Measurements from ENCODE around the gene ARHGAP42. TPM values are rescaled to one million over a fixed set of nuclear protein-coding genes. Genes with fewer than 3 reads are reported as not detected.
A peak's percentile ranks its signal among the peaks of the same experiment; 100 is the strongest.

ARHGAP42 gene
- polyA plus RNA-seq, 3 donors: 0.13 TPM; not detected in 2

- H3K36me3 Mint-ChIP-seq: no peaks in the 10 kb centered on the region
- no peak for TF ChIP-seq CTCF (IDR thresholded peaks at IDR 0.05)
- WGBS (ENCODE audit: insufficient coverage): 33% methylated on average over 4 of the region's 14 CpGs
- Histone ChIP-seq H2AFZ (ENCODE audit: insufficient read depth, low read depth, low read length, poor library complexity, severe bottlenecking) (peak overlapping the region; percentile 78), H3K4me3 (replicated peaks in 1 of 3; ENCODE audit: low read depth in 2 of 3, low read length in 3 of 3) (peak overlapping the region in 1 of 3 experiments; percentile 77), H3K27ac (ENCODE audit: low read depth in 1 of 2, low read length in 2 of 2) (no peak overlapping the region), H3K4me1 (ENCODE audit: control insufficient read depth in 1 of 2, insufficient read depth in 2 of 2, low read length in 2 of 2) (peaks cover under 1 to 2% of the 10 kb centered on the region in 2 donors), H3K9ac (ENCODE audit: insufficient read depth, low read length, poor library complexity, severe bottlenecking) (no peak overlapping the region), H3K4me2 (replicated peaks; ENCODE audit: extremely low read depth, low read length, poor library complexity, severe bottlenecking) (peak overlapping the region; percentile 77), H3K79me2 (ENCODE audit: insufficient read depth, low read length) (no peaks in the 10 kb centered on the region), H4K20me1 (ENCODE audit: insufficient read depth, low read length) (no peaks in the 10 kb centered on the region), H3K36me3 (replicated peaks in 1 of 2; ENCODE audit: control insufficient read depth in 1 of 2, insufficient read depth in 2 of 2, low read length in 2 of 2) (no peaks in the 10 kb centered on the region), H3K9me3 (replicated peaks in 1 of 2; ENCODE audit: control insufficient read depth in 1 of 2, insufficient read depth in 1 of 2, low read length in 2 of 2) (peaks cover 0 to 6% of the 10 kb centered on the region in 2 donors), H3K27me3 (ENCODE audit: control insufficient read depth in 2 of 2, insufficient read depth in 2 of 2, low read length in 2 of 2) (peaks cover 24 to 31% of the 10 kb centered on the region in 2 donors)
- peaks cover 28 to 34% (median 30%) of the 10 kb centered on the region in 3 donors for H3K27me3 Mint-ChIP-seq (ENCODE audit: low read depth in 3 of 3)
- intact Hi-C loops (cut with micrococcal nuclease): no loop called here
- peaks cover 13% of the 10 kb centered on the region for H3K4me1 Mint-ChIP-seq
- H3K9me3 Mint-ChIP-seq: peaks cover 0 to 6% (median 2%) of the 10 kb centered on the region in 7 donors
- no peak overlapping the region for H3K27ac Mint-ChIP-seq
- DNase-seq: no peak
- H3K4me3 Mint-ChIP-seq: peak overlapping the region; percentile 32 to 94
These were observed 523 bp upstream of the ARHGAP42 start for GRCh38 chr11:100686476-100687053.

DNA sequence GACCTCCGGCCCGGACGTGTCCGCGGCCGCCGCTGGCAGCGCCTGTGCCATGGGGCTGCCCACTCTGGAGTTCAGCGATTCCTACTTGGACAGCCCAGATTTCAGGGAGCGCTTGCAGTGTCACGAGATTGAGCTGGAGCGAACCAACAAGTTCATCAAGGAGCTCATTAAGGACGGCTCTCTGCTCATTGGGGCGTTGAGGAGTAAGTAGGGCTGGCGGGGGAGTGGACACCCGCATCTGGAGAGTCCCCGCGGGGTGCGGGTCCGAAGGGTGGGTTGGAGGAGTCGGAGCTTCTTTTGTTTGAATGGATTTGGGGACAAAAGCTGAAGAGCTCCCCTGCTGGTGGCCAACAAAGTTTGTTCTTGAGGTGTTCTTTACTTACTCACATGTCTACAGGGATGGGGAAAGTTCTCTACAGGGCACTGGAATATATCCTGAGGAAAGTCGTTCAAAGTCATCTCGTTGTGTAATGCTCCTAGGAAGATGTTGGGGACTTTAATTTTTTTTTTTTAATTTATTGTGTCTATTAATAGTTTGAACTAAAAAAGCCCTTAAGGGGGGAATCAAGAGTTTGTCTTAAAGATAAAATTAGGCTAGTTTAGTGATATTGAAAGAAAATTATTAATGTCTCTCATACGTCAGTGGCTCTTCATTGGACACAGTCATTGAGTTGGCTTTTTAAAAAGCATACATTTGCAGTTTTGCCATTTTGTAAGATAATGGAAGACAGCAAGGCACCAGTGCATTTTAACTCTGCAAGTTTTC is 725 bp downstream of the ARHGAP42 start:
- Mint-ChIP-seq H3K36me3 (no peaks in the 10 kb centered on the region), H3K27me3 (ENCODE audit: low read depth in 3 of 3) (peaks cover 28 to 34% (median 28%) of the 10 kb centered on the region in 3 donors), H3K27ac (peak overlapping the region in 1 of 7 donors; percentile 3), H3K4me1 (peaks cover 13% of the 10 kb centered on the region), H3K4me3 (peak overlapping the region; percentile 85 to 98), H3K9me3 (peaks cover 0 to 6% (median 2%) of the 10 kb centered on the region in 7 donors)
- Histone ChIP-seq H3K36me3 (replicated peaks in 1 of 2; ENCODE audit: control insufficient read depth in 1 of 2, insufficient read depth in 2 of 2, low read length in 2 of 2) (no peaks in the 10 kb centered on the region), H3K79me2 (ENCODE audit: insufficient read depth, low read length) (no peaks in the 10 kb centered on the region), H3K9ac (ENCODE audit: insufficient read depth, low read length, poor library complexity, severe bottlenecking) (peak overlapping the region; percentile 24), H3K4me2 (replicated peaks; ENCODE audit: extremely low read depth, low read length, poor library complexity, severe bottlenecking) (peak overlapping the region; percentile 77), H3K27ac (ENCODE audit: low read depth in 1 of 2, low read length in 2 of 2) (no peak overlapping the region), H3K4me1 (ENCODE audit: control insufficient read depth in 1 of 2, insufficient read depth in 2 of 2, low read length in 2 of 2) (peaks cover 0 to 2% of the 10 kb centered on the region in 2 donors), H3K4me3 (replicated peaks in 1 of 3; ENCODE audit: low read depth in 2 of 3, low read length in 3 of 3) (peak overlapping the region; percentile 35 to 77 (median 47)), H2AFZ (ENCODE audit: insufficient read depth, low read depth, low read length, poor library complexity, severe bottlenecking) (peak overlapping the region; percentile 78), H3K27me3 (ENCODE audit: control insufficient read depth in 2 of 2, insufficient read depth in 2 of 2, low read length in 2 of 2) (peaks cover 24 to 31% of the 10 kb centered on the region in 2 donors), H3K9me3 (replicated peaks in 1 of 2; ENCODE audit: control insufficient read depth in 1 of 2, insufficient read depth in 1 of 2, low read length in 2 of 2) (peaks cover 0 to 6% of the 10 kb centered on the region in 2 donors), H4K20me1 (ENCODE audit: insufficient read depth, low read length) (no peaks in the 10 kb centered on the region)
- 1% methylated on average over 22 of the region's 24 CpGs for WGBS (ENCODE audit: insufficient coverage)
- TF ChIP-seq CTCF (IDR thresholded peaks at IDR 0.05): peak; percentile 29
- intact Hi-C loops (cut with micrococcal nuclease): no loop called here
- peak in 1 of 3 donors; percentile 7 for DNase-seq

Measured in CD14-positive monocyte (primary cell).